GM23338 (cell line): ENCODE results near the gene R3HCC1L. TPM values are rescaled to one million over a fixed set of nuclear protein-coding genes. Genes with fewer than 3 reads are reported as not detected.

Source experiments
- ATAC-seq: fragments of 200-7000 bp; cut with Tn5 transposase; 3 replicates; pipeline ENCODE4 v1.9.1; 2020
- DNase-seq: peaks from one replicate; pipeline ENCODE4 v3.0.0-alpha.2; 2015; ENCODE audit warnings: low spot score
- H2AFZ ChIP-seq: fragments of 200-600 bp; sonication (generic); 2 replicates; pipeline ENCODE4 v1.8.0; 2016; ENCODE audit warnings: antibody characterized with exemption, mild to moderate bottlenecking, moderate library complexity
- H3F3A ChIP-seq: fragments of 200-600 bp; sonication (generic); replicated peaks from 2 replicates; pipeline ENCODE4 v1.8.0; 2017; ENCODE audit warnings: antibody characterized with exemption, mixed run types, low read depth
- H3K27ac ChIP-seq: fragments of 200-600 bp; sonication (generic); 2 replicates; pipeline ENCODE4 v1.6.1; 2016; ENCODE audit warnings: low read depth
- H3K27me3 ChIP-seq: fragments of 200-600 bp; sonication (generic); 2 replicates; pipeline ENCODE4 v1.8.0; 2016; ENCODE audit warnings: mild to moderate bottlenecking, mixed run types, moderate library complexity; ENCODE audit not compliant: insufficient read depth
- H3K36me3 ChIP-seq: fragments of 200-600 bp; sonication (generic); 2 replicates; pipeline ENCODE4 v1.8.0; 2016; ENCODE audit warnings: mild to moderate bottlenecking; ENCODE audit not compliant: insufficient read depth
- H3K4me1 ChIP-seq: fragments of 200-600 bp; sonication (generic); 2 replicates; pipeline ENCODE4 v1.8.0; 2016; ENCODE audit warnings: mild to moderate bottlenecking, moderate library complexity; ENCODE audit not compliant: insufficient read depth
- H3K4me2 ChIP-seq: fragments of 200-600 bp; sonication (generic); 2 replicates; pipeline ENCODE4 v1.7.1; 2017; ENCODE audit warnings: mixed run types
- H3K4me3 ChIP-seq: fragments of 200-600 bp; sonication (generic); 2 replicates; pipeline ENCODE4 v1.6.1; 2016; ENCODE audit warnings: mixed run types
- H3K79me2 ChIP-seq: fragments of 200-600 bp; sonication (generic); replicated peaks from 2 replicates; pipeline ENCODE4 v1.8.0; 2017; ENCODE audit warnings: mild to moderate bottlenecking; ENCODE audit not compliant: insufficient read depth
- H3K9me2 ChIP-seq: fragments of 200-600 bp; sonication (generic); 2 replicates; pipeline ENCODE4 v1.8.0; 2017; ENCODE audit not compliant: insufficient read depth
- H4K20me1 ChIP-seq: fragments of 200-600 bp; sonication (generic); replicated peaks from 2 replicates; pipeline ENCODE4 v1.8.0; 2017; ENCODE audit warnings: mild to moderate bottlenecking; ENCODE audit not compliant: insufficient read depth
- H3K27ac Mint-ChIP-seq: 2 replicates; pipeline ENCODE4 v1.8.0; 2020; ENCODE audit warnings: inconsistent platforms, mild to moderate bottlenecking, moderate library complexity, mixed read lengths
- H3K27me3 Mint-ChIP-seq: 3 replicates; pipeline ENCODE4 v1.8.0; 2022; ENCODE audit warnings: low read depth, mild to moderate bottlenecking, moderate library complexity, mixed read lengths, inconsistent platforms; ENCODE audit not compliant: insufficient read depth, poor library complexity
- H3K36me3 Mint-ChIP-seq: 3 replicates; pipeline ENCODE4 v1.8.0; 2021; ENCODE audit warnings: low read depth, mild to moderate bottlenecking, inconsistent platforms, moderate library complexity, mixed read lengths
- H3K4me1 Mint-ChIP-seq: 3 replicates; pipeline ENCODE4 v1.8.0; 2020; ENCODE audit warnings: mild to moderate bottlenecking, inconsistent platforms, mixed read lengths
- H3K4me3 Mint-ChIP-seq: 3 replicates; pipeline ENCODE4 v1.8.0; 2021; ENCODE audit warnings: moderate library complexity, mild to moderate bottlenecking, inconsistent platforms, mixed read lengths
- H3K9me3 Mint-ChIP-seq: 3 replicates; pipeline ENCODE4 v1.8.0; 2020; ENCODE audit warnings: moderate library complexity, mild to moderate bottlenecking, inconsistent platforms, mixed read lengths
- CREB1 ChIP-seq: fragments of 250-450 bp; sonication (Bioruptor Pico); IDR thresholded peaks from 2 replicates; pipeline ENCODE4 v1.5.0; 2020; ENCODE audit warnings: low read depth, mild to moderate bottlenecking, moderate library complexity
- CTCF ChIP-seq, 2 experiments: fragments of 200-600 bp in 1 of 2; sonication (generic) in 1 of 2; conservative IDR thresholded peaks; 2 replicates each; pipeline versions ENCODE4 v1.5.1 to v1.6.1; 2016 to 2017; ENCODE audit warnings: antibody characterized with exemption in 2 of 2, low read depth in 2 of 2, mild to moderate bottlenecking in 2 of 2, moderate library complexity in 1 of 2
- ETS1 ChIP-seq: IDR thresholded peaks from 2 replicates; pipeline ENCODE4 v1.6.1; 2016; ENCODE audit warnings: antibody characterized with exemption
- EZH2 ChIP-seq: fragments of 200-600 bp; sonication (generic); IDR thresholded peaks from one replicate; pipeline ENCODE4 v1.8.0; 2017; ENCODE audit warnings: antibody characterized with exemption, mild to moderate bottlenecking, low read depth; ENCODE audit not compliant: unreplicated experiment
- EZH2phosphoT487 ChIP-seq: fragments of 200-600 bp; sonication (generic); IDR thresholded peaks from one replicate; pipeline ENCODE4 v1.8.1; 2018; ENCODE audit warnings: antibody characterized with exemption; ENCODE audit not compliant: unreplicated experiment
- JUNB ChIP-seq: IDR thresholded peaks from one replicate; pipeline ENCODE4 v1.6.1; 2016; ENCODE audit warnings: antibody characterized with exemption; ENCODE audit not compliant: unreplicated experiment
- NANOG ChIP-seq: IDR thresholded peaks from 2 replicates; pipeline ENCODE4 v1.6.1; 2016; ENCODE audit warnings: antibody characterized with exemption, borderline replicate concordance
- POLR2AphosphoS5 ChIP-seq: IDR thresholded peaks from 2 replicates; pipeline ENCODE4 v1.6.1; 2016; ENCODE audit warnings: antibody characterized with exemption, low read depth
- REST ChIP-seq: IDR thresholded peaks from one replicate; pipeline ENCODE4 v1.6.1; 2018; ENCODE audit warnings: antibody characterized with exemption; ENCODE audit not compliant: unreplicated experiment
- STAT1 ChIP-seq: IDR thresholded peaks from one replicate; pipeline ENCODE4 v1.6.1; 2016; ENCODE audit warnings: antibody characterized with exemption; ENCODE audit not compliant: unreplicated experiment
- ZNF114 ChIP-seq: fragments of 250-450 bp; sonication (Bioruptor Pico); IDR thresholded peaks from 2 replicates; pipeline ENCODE4 v1.5.0; 2020; ENCODE audit warnings: mild to moderate bottlenecking, moderate library complexity
- ZNF331 ChIP-seq: fragments of 250-450 bp; sonication (Bioruptor Pico); IDR thresholded peaks from 2 replicates; pipeline ENCODE4 v1.5.0; 2020; ENCODE audit warnings: low read depth, mild to moderate bottlenecking, moderate library complexity
- ZNF462 ChIP-seq: fragments of 250-450 bp; sonication (Bioruptor Pico); IDR thresholded peaks from 2 replicates; pipeline ENCODE4 v1.5.0; 2020; ENCODE audit warnings: mild to moderate bottlenecking, moderate library complexity
- polyA plus RNA-seq: library from polyadenylated mRNA; unstranded; fragments of >200 nt; fragmentation: Nextera tagmentation; extraction: Ambion mirVana; gene quantifications from 2 replicates; pipeline ENCODE4 v1.2.1, GENCODE V29; 2016
- total RNA-seq: library from RNA; depleted of rRNA; stranded (reverse); fragments of >200 nt; shearing (Covaris generic); gene quantifications from 2 replicates; pipeline ENCODE4 v1.2.3, GENCODE V29; 2014

R3HCC1L gene
- total and polyA plus RNA-seq, 2 experiments from 2014 or later: 9.3 to 15.8 TPM

GRCh38 chr10:98263088-98263487 lies 128.6 kb downstream of the R3HCC1L start (continued):
- TF ChIP-seq ZNF462 (CRISPR knock-in tag): no peak

- H3K36me3 ChIP-seq: no peaks in the 10 kb centered on the region
- no peak for DNase-seq
- no peak overlapping the region for H3K27ac Mint-ChIP-seq
- TF ChIP-seq EZH2phosphoT487 (no peak), CTCF (conservative IDR thresholded peaks at IDR 0.05; ENCODE audit: low read depth in 2 of 2) (no peak), JUNB (no peak), POLR2AphosphoS5 (no peak), ZNF331 (CRISPR knock-in tag) (no peak), NANOG (no peak), ETS1 (no peak), EZH2 (no peak), STAT1 (no peak), REST (no peak), ZNF114 (CRISPR knock-in tag) (no peak), CREB1 (no peak)
Measured at GRCh38 chr10:98264378-98265065, 130.1 kb downstream of the R3HCC1L start.

More at GRCh38 chr10:98264378-98265065, 130.1 kb downstream of the R3HCC1L start:
- Mint-ChIP-seq H3K36me3 (no peaks in the 10 kb centered on the region), H3K4me1 (peaks cover 21% of the 10 kb centered on the region), H3K9me3 (no peaks in the 10 kb centered on the region), H3K27me3 (peaks cover 11% of the 10 kb centered on the region), H3K4me3 (no peak overlapping the region)
- no peak for ATAC-seq
- no peak overlapping the region for H3K27ac ChIP-seq
- H3K79me2 ChIP-seq: no peaks in the 10 kb centered on the region
- no peak overlapping the region for H2AFZ ChIP-seq
- no peak overlapping the region for H3K4me3 ChIP-seq
- H3K9me2 ChIP-seq: no peaks in the 10 kb centered on the region
- no peak overlapping the region for H3K4me2 ChIP-seq
- H3K27me3 ChIP-seq: peaks cover 11% of the 10 kb centered on the region; the same call in 1 of the 2 replicates
- H4K20me1 ChIP-seq: no peaks in the 10 kb centered on the region
- no peaks in the 10 kb centered on the region for H3F3A ChIP-seq
- H3K4me1 ChIP-seq: peaks cover 5% of the 10 kb centered on the region
